ENCODE measurements around the gene MED12. TPM values are rescaled to one million over a fixed set of nuclear protein-coding genes. Genes with fewer than 3 reads are reported as not detected.
A peak's percentile ranks its signal among the peaks of the same experiment; 100 is the strongest.

MED12 gene
- total RNA-seq, 1 donor from 2014 or later = 27.0 TPM

- peaks cover 6% of the 10 kb centered on the region for H3K4me1 ChIP-seq
- H3K36me3 Mint-ChIP-seq = no peaks in the 10 kb centered on the region
- no peak overlapping the region for H3K27ac Mint-ChIP-seq
- no peak overlapping the region for H3K9ac ChIP-seq
- no peaks in the 10 kb centered on the region for H3K9me3 ChIP-seq (ENCODE audit: low read depth)
- H3K9me3 Mint-ChIP-seq = peaks cover 10% of the 10 kb centered on the region
- H3K79me2 ChIP-seq (ENCODE audit: low read depth) = no peaks in the 10 kb centered on the region
- peak overlapping the region; percentile 90 for H3K4me3 Mint-ChIP-seq
- peak; percentile 58 for DNase-seq (ENCODE audit: low spot score)
- no peak overlapping the region for H3K27ac ChIP-seq
- TF ChIP-seq EZH2phosphoT487 (IDR thresholded peaks at IDR 0.05) = no peak
- TF ChIP-seq EZH2 (IDR thresholded peaks at IDR 0.05) = no peak
- no peak for TF ChIP-seq CTCF (IDR thresholded peaks at IDR 0.05)
- H2AFZ ChIP-seq (replicated peaks) = peak overlapping the region; percentile 36
- no peaks in the 10 kb centered on the region for H3K36me3 ChIP-seq
- H3F3A ChIP-seq (ENCODE audit: low read depth) = peaks cover 4% of the 10 kb centered on the region
- peak overlapping the region; percentile 60 for H3K4me3 ChIP-seq
- peaks cover 2% of the 10 kb centered on the region for H4K20me1 ChIP-seq (ENCODE audit: low read depth)
- peak overlapping the region; percentile 78 for H3K4me2 ChIP-seq
- peaks cover 16% of the 10 kb centered on the region for H3K4me1 Mint-ChIP-seq
- H3K27me3 Mint-ChIP-seq (ENCODE audit: insufficient read depth, low read depth) = peaks cover 12% of the 10 kb centered on the region
- H3K27me3 ChIP-seq = peaks cover 52% of the 10 kb centered on the region
Measured at GRCh38 chrX:71095981-71096759, 22.2 kb upstream of the MED12 start.

- peak overlapping the region; percentile 60 for H3K4me3 ChIP-seq
- no peaks in the 10 kb centered on the region for H3K36me3 Mint-ChIP-seq
- H3K4me2 ChIP-seq = peak overlapping the region; percentile 78
- H3K36me3 ChIP-seq = no peaks in the 10 kb centered on the region
- H3K27me3 Mint-ChIP-seq (ENCODE audit: insufficient read depth, low read depth) = peaks cover 12% of the 10 kb centered on the region
- H3K27ac Mint-ChIP-seq = no peak overlapping the region
- peak overlapping the region; percentile 36 for H2AFZ ChIP-seq (replicated peaks)
- H3K4me1 Mint-ChIP-seq = peaks cover 16% of the 10 kb centered on the region
- H4K20me1 ChIP-seq (ENCODE audit: low read depth) = peaks cover 2% of the 10 kb centered on the region
- no peak for DNase-seq (ENCODE audit: low spot score)
- H3K79me2 ChIP-seq (ENCODE audit: low read depth) = no peaks in the 10 kb centered on the region
- H3K9ac ChIP-seq = no peak overlapping the region
- H3K27me3 ChIP-seq = peaks cover 52% of the 10 kb centered on the region
- H3K4me3 Mint-ChIP-seq = peak overlapping the region; percentile 90
- TF ChIP-seq EZH2phosphoT487 (IDR thresholded peaks at IDR 0.05) (no peak), EZH2 (IDR thresholded peaks at IDR 0.05) (no peak)
- peaks cover 4% of the 10 kb centered on the region for H3F3A ChIP-seq (ENCODE audit: low read depth)
- H3K27ac ChIP-seq = no peak overlapping the region
- H3K9me3 Mint-ChIP-seq = peaks cover 5% of the 10 kb centered on the region
- peaks cover 6% of the 10 kb centered on the region for H3K4me1 ChIP-seq
- H3K9me3 ChIP-seq (ENCODE audit: low read depth) = no peaks in the 10 kb centered on the region
Measured at GRCh38 chrX:71096760-71097032, 21.7 kb upstream of the MED12 start.

GRCh38 chrX:71098302-71098701, 20.1 kb upstream of the MED12 start:
- Histone ChIP-seq H3F3A (ENCODE audit: low read depth) (peaks cover 12% of the 10 kb centered on the region), H2AFZ (replicated peaks) (no peak overlapping the region), H4K20me1 (ENCODE audit: low read depth) (peaks cover 2% of the 10 kb centered on the region), H3K36me3 (no peaks in the 10 kb centered on the region), H3K4me1 (peaks cover 14% of the 10 kb centered on the region), H3K79me2 (ENCODE audit: low read depth) (no peaks in the 10 kb centered on the region), H3K9ac (no peak overlapping the region), H3K27me3 (peaks cover 52% of the 10 kb centered on the region), H3K27ac (no peak overlapping the region), H3K9me3 (ENCODE audit: low read depth) (no peaks in the 10 kb centered on the region), H3K4me3 (no peak overlapping the region), H3K4me2 (no peak overlapping the region)
- TF ChIP-seq CTCF (IDR thresholded peaks at IDR 0.05) = peak; percentile 36
- no peak for TF ChIP-seq EZH2 (IDR thresholded peaks at IDR 0.05)
- Mint-ChIP-seq H3K27ac (no peak overlapping the region), H3K27me3 (ENCODE audit: insufficient read depth, low read depth) (peaks cover 9% of the 10 kb centered on the region), H3K36me3 (no peaks in the 10 kb centered on the region), H3K4me1 (peaks cover 25% of the 10 kb centered on the region), H3K4me3 (no peak overlapping the region), H3K9me3 (peaks cover 5% of the 10 kb centered on the region)
- DNase-seq (ENCODE audit: low spot score) = no peak

- peaks cover 9% of the 10 kb centered on the region for H3K27me3 Mint-ChIP-seq (ENCODE audit: insufficient read depth, low read depth)
- Histone ChIP-seq H3K4me3 (peak overlapping the region; percentile 3), H3F3A (ENCODE audit: low read depth) (peaks cover 17% of the 10 kb centered on the region), H3K27ac (no peak overlapping the region), H3K9ac (no peak overlapping the region), H3K4me2 (peak overlapping the region; percentile 42), H3K4me1 (peaks cover 20% of the 10 kb centered on the region), H3K27me3 (peaks cover 52% of the 10 kb centered on the region), H4K20me1 (ENCODE audit: low read depth) (peaks cover 2% of the 10 kb centered on the region), H3K36me3 (no peaks in the 10 kb centered on the region), H2AFZ (replicated peaks) (no peak overlapping the region), H3K9me3 (ENCODE audit: low read depth) (no peaks in the 10 kb centered on the region), H3K79me2 (ENCODE audit: low read depth) (no peaks in the 10 kb centered on the region)
- TF ChIP-seq CTCF (IDR thresholded peaks at IDR 0.05) = no peak
- no peak for TF ChIP-seq EZH2phosphoT487 (IDR thresholded peaks at IDR 0.05)
- no peak for TF ChIP-seq EZH2 (IDR thresholded peaks at IDR 0.05)
- no peaks in the 10 kb centered on the region for H3K36me3 Mint-ChIP-seq
- H3K9me3 Mint-ChIP-seq = peaks cover 5% of the 10 kb centered on the region
- no peak for DNase-seq (ENCODE audit: low spot score)
- H3K4me1 Mint-ChIP-seq = peaks cover 32% of the 10 kb centered on the region
- H3K4me3 Mint-ChIP-seq = no peak overlapping the region
- H3K27ac Mint-ChIP-seq = no peak overlapping the region
Measured at GRCh38 chrX:71098951-71099506, 19.4 kb upstream of the MED12 start.
